HG03159 (cell line): ENCODE data around the gene MAML1.
"Not testable (repeated sequence)": the region's sequence is repeated elsewhere in the genome, so short reads cannot be mapped to it uniquely, and the experiment has no call there.

Source experiments
- ATAC-seq: cut with Tn5 transposase; IDR thresholded peaks from one replicate; pipeline ENCODE4 v1.9.1; 2021; ENCODE audit warnings: mild to moderate bottlenecking, moderate library complexity; ENCODE audit not compliant: unreplicated experiment

The MAML1 gene

GRCh38 chr5:179766726-179767455 lies 34.3 kb downstream of the MAML1 start:
- no peak for ATAC-seq

- no peak for ATAC-seq
Measured at GRCh38 chr5:179767496-179768100, 35.0 kb downstream of the MAML1 start.

GRCh38 chr5:179768326-179769085 lies 35.9 kb downstream of the MAML1 start:
- no peak for ATAC-seq

GRCh38 chr5:179769271-179769670 lies 36.6 kb downstream of the MAML1 start:
- no peak for ATAC-seq

GRCh38 chr5:179769796-179770195 lies 37.2 kb downstream of the MAML1 start:
- ATAC-seq, result no peak

- ATAC-seq, result no peak
Measured at GRCh38 chr5:179771311-179771895, 38.8 kb downstream of the MAML1 start.

- ATAC-seq, result no peak
Measured at GRCh38 chr5:179772351-179772750, 39.7 kb downstream of the MAML1 start.

- no peak for ATAC-seq
Measured at GRCh38 chr5:179773686-179774040, 41.0 kb downstream of the MAML1 start.

- ATAC-seq, result no peak
Measured at GRCh38 chr5:179774442-179774841, 41.8 kb downstream of the MAML1 start.

GRCh38 chr5:179776411-179776938 lies 43.9 kb downstream of the MAML1 start:
- ATAC-seq, result no peak

- ATAC-seq, result no peak
Measured at GRCh38 chr5:179777456-179777855, 44.8 kb downstream of the MAML1 start.

GRCh38 chr5:179777909-179778308 lies 45.3 kb downstream of the MAML1 start:
- no peak for ATAC-seq

GRCh38 chr5:179778591-179778990 lies 46.0 kb downstream of the MAML1 start:
- ATAC-seq, result no peak

GRCh38 chr5:179779826-179780225 lies 47.2 kb downstream of the MAML1 start:
- ATAC-seq, result no peak

- ATAC-seq, result no peak
Measured at GRCh38 chr5:179780362-179780761, 47.7 kb downstream of the MAML1 start.

- ATAC-seq, result no peak
Measured at GRCh38 chr5:179781846-179782245, 49.2 kb downstream of the MAML1 start.

- no peak for ATAC-seq
Measured at GRCh38 chr5:179783128-179783527, 50.5 kb downstream of the MAML1 start.

GRCh38 chr5:179786861-179787260 lies 54.2 kb downstream of the MAML1 start:
- no peak for ATAC-seq

- ATAC-seq, result no peak
Measured at GRCh38 chr5:179788193-179788854, 55.7 kb downstream of the MAML1 start.

GRCh38 chr5:179789278-179789677 lies 56.7 kb downstream of the MAML1 start:
- not testable (repeated sequence) for ATAC-seq
